GM21360 (cell line): ENCODE data around the gene PSME1.

ENCODE experiments used
- ATAC-seq: cut with Tn5 transposase; IDR thresholded peaks from one replicate; pipeline ENCODE4 v1.9.1; 2021; ENCODE audit warnings: mild to moderate bottlenecking, moderate library complexity; ENCODE audit not compliant: unreplicated experiment

PSME1 gene

GRCh38 chr14:24127673-24128072, 8.3 kb upstream of the PSME1 start:
- ATAC-seq: no peak

GRCh38 chr14:24129410-24129998, 6.5 kb upstream of the PSME1 start:
- no peak for ATAC-seq

GRCh38 chr14:24130380-24130716, 5.6 kb upstream of the PSME1 start, which contains the start of gene FITM1:
TSS of gene FITM1 (plus strand) at chr14:24130659. CDS start at chr14:24131564, 905 bp downstream.
- no peak for ATAC-seq

GRCh38 chr14:24130717-24131548, 5.1 kb upstream of the PSME1 start:
- ATAC-seq: no peak

GRCh38 chr14:24131549-24131966, 4.4 kb upstream of the PSME1 start:
- ATAC-seq: no peak

- ATAC-seq: no peak
These were observed 3.8 kb upstream of the PSME1 start for GRCh38 chr14:24132061-24132685.

GRCh38 chr14:24132976-24133375, 3.0 kb upstream of the PSME1 start:
- ATAC-seq: no peak

- ATAC-seq: no peak
These were observed 2.3 kb upstream of the PSME1 start for GRCh38 chr14:24133735-24134134.

GRCh38 chr14:24135584-24135833, 485 bp upstream of the PSME1 start:
- peak; percentile 8 for ATAC-seq

- no peak for ATAC-seq
These were observed 912 bp downstream of the PSME1 start for GRCh38 chr14:24136684-24137528.

GRCh38 chr14:24137529-24138395, 1.8 kb downstream of the PSME1 start:
- ATAC-seq: no peak

GRCh38 chr14:24138396-24139271, 2.6 kb downstream of the PSME1 start:
- ATAC-seq: no peak

GRCh38 chr14:24139272-24139934, 3.4 kb downstream of the PSME1 start:
- no peak for ATAC-seq

GRCh38 chr14:24141097-24141880, 5.3 kb downstream of the PSME1 start, which contains the start of gene EMC9:
TSS of gene EMC9 (minus strand) at chr14:24141591. CDS start at chr14:24141304, 287 bp downstream.
- ATAC-seq: peak; percentile 77

- ATAC-seq: no peak
These were observed 7.5 kb downstream of the PSME1 start for GRCh38 chr14:24143511-24143910.

GRCh38 chr14:24144451-24144850, 8.5 kb downstream of the PSME1 start:
- no peak for ATAC-seq

GRCh38 chr14:24145219-24145618, 9.2 kb downstream of the PSME1 start:
- no peak for ATAC-seq
